Hepatocyte (in vitro differentiated cells): ENCODE data around the gene OGFOD1. TPM values are rescaled to one million over a fixed set of nuclear protein-coding genes. Genes with fewer than 3 reads are reported as not detected.
A peak's percentile ranks its signal among the peaks of the same experiment; 100 is the strongest.

Source experiments
- DNase-seq: peaks from one replicate; pipeline ENCODE4 v3.0.0-alpha.2; 2016; ENCODE audit warnings: low spot score
- H2AFZ ChIP-seq: fragments of 200-600 bp; sonication (generic); 2 replicates; pipeline ENCODE4 v1.6.0; 2016; ENCODE audit warnings: antibody characterized with exemption, mild to moderate bottlenecking
- H3K27ac ChIP-seq: fragments of 200-600 bp; sonication (generic); 2 replicates; pipeline ENCODE4 v1.5.1; 2016; ENCODE audit warnings: mild to moderate bottlenecking
- H3K27me3 ChIP-seq: fragments of 200-600 bp; sonication (generic); 2 replicates; pipeline ENCODE4 v1.6.1; 2016
- H3K36me3 ChIP-seq: fragments of 200-600 bp; sonication (generic); replicated peaks from 2 replicates; pipeline ENCODE4 v1.5.1; 2016; ENCODE audit warnings: low read depth; ENCODE audit not compliant: insufficient read depth
- H3K4me1 ChIP-seq: fragments of 200-600 bp; sonication (generic); 2 replicates; pipeline ENCODE4 v1.5.1; 2016; ENCODE audit warnings: mild to moderate bottlenecking, moderate library complexity; ENCODE audit not compliant: insufficient read depth
- H3K4me2 ChIP-seq: fragments of 200-600 bp; sonication (generic); 2 replicates; pipeline ENCODE4 v1.6.0; 2016
- H3K4me3 ChIP-seq: fragments of 200-600 bp; sonication (generic); 2 replicates; pipeline ENCODE4 v1.5.1; 2016; ENCODE audit warnings: mild to moderate bottlenecking
- H3K79me2 ChIP-seq: fragments of 200-600 bp; sonication (generic); 2 replicates; pipeline ENCODE4 v1.6.0; 2017; ENCODE audit warnings: mild to moderate bottlenecking
- H3K9me2 ChIP-seq: fragments of 200-600 bp; sonication (generic); replicated peaks from 2 replicates; pipeline ENCODE4 v1.6.0; 2017; ENCODE audit warnings: mild to moderate bottlenecking; ENCODE audit not compliant: insufficient read depth
- H3K9me3 ChIP-seq: fragments of 200-600 bp; sonication (generic); 2 replicates; pipeline ENCODE4 v1.5.1; 2016; ENCODE audit warnings: low read depth, mild to moderate bottlenecking
- H4K20me1 ChIP-seq: fragments of 200-600 bp; sonication (generic); 2 replicates; pipeline ENCODE4 v1.6.0; 2016; ENCODE audit warnings: mild to moderate bottlenecking; ENCODE audit not compliant: insufficient read depth, poor library complexity, severe bottlenecking
- CTCF ChIP-seq: fragments of 200-600 bp; sonication (generic); IDR thresholded peaks from 2 replicates; pipeline ENCODE4 v1.5.1; 2016; ENCODE audit warnings: antibody characterized with exemption, mild to moderate bottlenecking; ENCODE audit not compliant: poor library complexity
- EZH2 ChIP-seq: fragments of 200-600 bp; sonication (generic); IDR thresholded peaks from 2 replicates; pipeline ENCODE4 v1.6.1; 2016; ENCODE audit warnings: antibody characterized with exemption, mild to moderate bottlenecking, borderline replicate concordance
- EZH2phosphoT487 ChIP-seq: fragments of 200-600 bp; sonication (generic); IDR thresholded peaks from one replicate; pipeline ENCODE4 v1.6.1; 2018; ENCODE audit warnings: antibody characterized with exemption, mild to moderate bottlenecking, low read depth, moderate library complexity; ENCODE audit not compliant: unreplicated experiment, severe bottlenecking
- whole genome bisulfite sequencing: methylation state at CpG from one replicate; pipeline ENCODE4 v1.1.6; 2016; ENCODE audit warnings: low lambda C conversion rate; ENCODE audit errors: missing lambda C conversion rate; 5-methylcytosine and 5-hydroxymethylcytosine counted together
- polyA plus RNA-seq: library from polyadenylated mRNA; unstranded; fragments of >200 nt; fragmentation: Nextera tagmentation; extraction: Ambion mirVana; gene quantifications from 2 replicates; pipeline ENCODE4 v1.2.1, GENCODE V29; 2016
- total RNA-seq: library from RNA; depleted of rRNA; stranded (reverse); fragments of >200 nt; gene quantifications from 2 replicates; pipeline ENCODE4 v1.2.3, GENCODE V29; 2014

The OGFOD1 gene
- total and polyA plus RNA-seq, 2 experiments from 2014 or later, result 55.5 to 58.9 TPM

- Histone ChIP-seq H3K4me3 (no peak overlapping the region), H3K27me3 (no peaks in the 10 kb centered on the region), H3K36me3 (no peaks in the 10 kb centered on the region), H2AFZ (no peak overlapping the region), H3K9me2 (no peaks in the 10 kb centered on the region), H3K9me3 (no peaks in the 10 kb centered on the region), H3K4me1 (peaks cover 18% of the 10 kb centered on the region), H3K79me2 (peaks cover 99% of the 10 kb centered on the region), H3K4me2 (no peak overlapping the region), H4K20me1 (peaks cover 55% of the 10 kb centered on the region), H3K27ac (peak overlapping the region; percentile 19)
- no peak for DNase-seq
- TF ChIP-seq CTCF (no peak), EZH2phosphoT487 (no peak), EZH2 (no peak)
- WGBS, result 88% methylated on average over 8 of the region's 8 CpGs
These were observed 31.4 kb upstream of the OGFOD1 start for GRCh38 chr16:56419740-56420548.

GRCh38 chr16:56420613-56421012, 30.7 kb upstream of the OGFOD1 start:
- DNase-seq, result no peak
- H3K9me3 ChIP-seq, result no peaks in the 10 kb centered on the region
- H3K36me3 ChIP-seq, result no peaks in the 10 kb centered on the region
- H2AFZ ChIP-seq, result no peak overlapping the region
- peaks cover 48% of the 10 kb centered on the region for H4K20me1 ChIP-seq
- TF ChIP-seq EZH2 (no peak), CTCF (no peak), EZH2phosphoT487 (no peak)
- H3K9me2 ChIP-seq, result no peaks in the 10 kb centered on the region
- H3K27ac ChIP-seq, result no peak overlapping the region
- no peaks in the 10 kb centered on the region for H3K27me3 ChIP-seq
- no peak overlapping the region for H3K4me2 ChIP-seq
- no peak overlapping the region for H3K4me3 ChIP-seq
- peaks cover 18% of the 10 kb centered on the region for H3K4me1 ChIP-seq
- H3K79me2 ChIP-seq, result peaks cover 93% of the 10 kb centered on the region

- Histone ChIP-seq H3K36me3 (no peaks in the 10 kb centered on the region), H3K27ac (no peak overlapping the region), H3K9me3 (no peaks in the 10 kb centered on the region), H3K9me2 (no peaks in the 10 kb centered on the region), H3K79me2 (peaks cover 86% of the 10 kb centered on the region), H3K4me1 (peaks cover 18% of the 10 kb centered on the region), H3K4me2 (no peak overlapping the region), H4K20me1 (peaks cover 42% of the 10 kb centered on the region), H3K4me3 (no peak overlapping the region), H3K27me3 (no peaks in the 10 kb centered on the region), H2AFZ (no peak overlapping the region)
- TF ChIP-seq CTCF (no peak), EZH2phosphoT487 (no peak), EZH2 (no peak)
- WGBS, result 94% methylated on average over 2 of the region's 2 CpGs
- DNase-seq, result no peak
These were observed 30.0 kb upstream of the OGFOD1 start for GRCh38 chr16:56421313-56421712.
